PC-3 (cell line): ENCODE measurements around the gene CSTPP1. TPM values are rescaled to one million over a fixed set of nuclear protein-coding genes. Genes with fewer than 3 reads are reported as not detected.

Experiments used
- ATAC-seq: fragments of 200-7000 bp; cut with Tn5 transposase; 2 replicates; pipeline ENCODE4 v1.9.1; 2020; ENCODE audit warnings: mild to moderate bottlenecking, moderate library complexity
- BruUV-seq: library from RNA; stranded (reverse); fragments of 400-500 nt; replicated peaks from 2 replicates; lab custom pipeline; 2021; lab: Mats Ljungman, UMichigan
- CTCF ChIA-PET: fragments of 300-600 bp; sonication (Branson Sonifier 250); formaldehyde crosslinking; loops from one replicate; lab custom pipeline; 2022; ENCODE audit warnings: antibody characterized with exemption; lab: Charles Lee
- POLR2A ChIA-PET: fragments of 300-600 bp; sonication (Branson Sonifier 250); formaldehyde crosslinking; loops from one replicate; lab custom pipeline; 2022; ENCODE audit warnings: antibody characterized with exemption; ENCODE audit not compliant: unreplicated experiment; lab: Charles Lee
- DNase-seq: peaks from one replicate; pipeline ENCODE4 v3.0.0-alpha.2; 2015
- H2AFZ ChIP-seq: fragments of 300-600 bp; sonication (generic); 2 replicates; pipeline ENCODE4 v1.6.0; 2016; ENCODE audit warnings: antibody characterized with exemption, low read length
- H3F3A ChIP-seq: fragments of 300-600 bp; sonication (generic); one replicate; pipeline ENCODE4 v1.6.0; 2017; ENCODE audit warnings: antibody characterized with exemption, low read length, control low read depth, mild to moderate bottlenecking; ENCODE audit not compliant: unreplicated experiment
- H3K27ac ChIP-seq: fragments of 300-600 bp; sonication (generic); 2 replicates; pipeline ENCODE4 v1.5.1; 2016; ENCODE audit warnings: mild to moderate bottlenecking, low read length
- H3K27me3 ChIP-seq: fragments of 300-600 bp; sonication (generic); 2 replicates; pipeline ENCODE4 v1.6.1; 2016; ENCODE audit warnings: low read length, mixed read lengths
- H3K36me3 ChIP-seq: fragments of 300-600 bp; sonication (generic); 2 replicates; pipeline ENCODE4 v1.6.1; 2016; ENCODE audit warnings: low read depth, mixed run types, low read length, mixed read lengths
- H3K4me1 ChIP-seq: fragments of 300-600 bp; sonication (generic); 2 replicates; pipeline ENCODE4 v1.5.1; 2016; ENCODE audit warnings: low read length; ENCODE audit not compliant: insufficient read depth
- H3K4me2 ChIP-seq: fragments of 300-600 bp; sonication (generic); 2 replicates; pipeline ENCODE4 v1.6.0; 2016; ENCODE audit warnings: low read length
- H3K4me3 ChIP-seq: fragments of 300-600 bp; sonication (generic); 2 replicates; pipeline ENCODE4 v1.5.1; 2016; ENCODE audit warnings: mild to moderate bottlenecking, low read length, mixed read lengths
- H3K79me2 ChIP-seq: fragments of 300-600 bp; sonication (generic); 2 replicates; pipeline ENCODE4 v1.6.1; 2017; ENCODE audit warnings: low read length, mixed read lengths
- H3K9ac ChIP-seq: fragments of 300-600 bp; sonication (generic); 2 replicates; pipeline ENCODE4 v1.6.0; 2016; ENCODE audit warnings: mild to moderate bottlenecking, low read length
- H3K9me2 ChIP-seq: fragments of 300-600 bp; sonication (generic); replicated peaks from 2 replicates; pipeline ENCODE4 v1.6.1; 2016; ENCODE audit warnings: mixed run types, low read length, mixed read lengths
- H3K9me3 ChIP-seq: fragments of 300-600 bp; sonication (generic); 2 replicates; pipeline ENCODE4 v1.6.1; 2016; ENCODE audit warnings: low read length, mixed read lengths
- H4K20me1 ChIP-seq: fragments of 300-600 bp; sonication (generic); 2 replicates; pipeline ENCODE4 v1.6.1; 2016; ENCODE audit warnings: low read length, mixed read lengths
- CTCF ChIP-seq: fragments of 300-600 bp; sonication (generic); conservative IDR thresholded peaks from 2 replicates; pipeline ENCODE4 v1.5.1; 2017; ENCODE audit warnings: antibody characterized with exemption, low read depth, mild to moderate bottlenecking, low read length
- EZH2 ChIP-seq: fragments of 300-600 bp; sonication (generic); IDR thresholded peaks from one replicate; pipeline ENCODE4 v1.6.1; 2017; ENCODE audit warnings: antibody characterized with exemption, mild to moderate bottlenecking, low read length; ENCODE audit not compliant: unreplicated experiment
- EZH2phosphoT487 ChIP-seq: fragments of 300-600 bp; sonication (generic); IDR thresholded peaks from 2 replicates; pipeline ENCODE4 v1.6.1; 2018; ENCODE audit warnings: mild to moderate bottlenecking, antibody characterized with exemption, low read length, borderline replicate concordance
- intact Hi-C: fragments of 100-400 bp; cut with micrococcal nuclease; formaldehyde crosslinking; loops from 2 replicates; pipeline ENCODE4 v1.9.0; 2023
- total RNA-seq: library from RNA; depleted of rRNA; stranded (reverse); fragments of >200 nt; gene quantifications from 2 replicates; pipeline ENCODE4 v1.2.3, GENCODE V29; 2014

Gene CSTPP1
- total RNA-seq, 1 experiment from 2014 or later, result 21.7 TPM

GRCh38 chr11:47163193-47163592 lies 226.6 kb downstream of the CSTPP1 start:
- H3K9me3 ChIP-seq, result no peaks in the 10 kb centered on the region
- DNase-seq (no peak), ATAC-seq (no peak)
- H3K4me2 ChIP-seq, result no peak overlapping the region
- H4K20me1 ChIP-seq, result no peaks in the 10 kb centered on the region
- no peaks in the 10 kb centered on the region for H3K4me1 ChIP-seq
- ChIA-PET POLR2A (no interaction called here), CTCF (interaction anchor here (0.6 kb wide), 2 partner anchors 97 to 246 kb away, joined by 6 to 14 read pairs; no protein-coding TSS in a partner anchor)
- intact Hi-C loops, result no loop called here
- H2AFZ ChIP-seq, result no peak overlapping the region
- no peak overlapping the region for H3K27ac ChIP-seq
- no peak overlapping the region for H3K4me3 ChIP-seq
- no peaks in the 10 kb centered on the region for H3K9me2 ChIP-seq
- no peaks in the 10 kb centered on the region for H3F3A ChIP-seq
- H3K27me3 ChIP-seq, result no peaks in the 10 kb centered on the region
- no peak for TF ChIP-seq EZH2phosphoT487
- TF ChIP-seq EZH2, result no peak
- no peak for TF ChIP-seq CTCF
- H3K36me3 ChIP-seq, result peaks cover 19% of the 10 kb centered on the region; the same call in 1 of the 2 replicates
- BruUV-seq, result no TSS peak
- H3K9ac ChIP-seq, result no peak overlapping the region
- H3K79me2 ChIP-seq, result no peaks in the 10 kb centered on the region

- no peaks in the 10 kb centered on the region for H3K4me1 ChIP-seq
- BruUV-seq, result no TSS peak
- TF ChIP-seq CTCF, result no peak
- no peak for TF ChIP-seq EZH2
- no peak for TF ChIP-seq EZH2phosphoT487
- H3K27ac ChIP-seq, result no peak overlapping the region
- H3K27me3 ChIP-seq, result no peaks in the 10 kb centered on the region
- no peaks in the 10 kb centered on the region for H3K9me3 ChIP-seq
- H3K9me2 ChIP-seq, result no peaks in the 10 kb centered on the region
- intact Hi-C loops, result no loop called here
- no peak overlapping the region for H3K9ac ChIP-seq
- DNase-seq (no peak), ATAC-seq (no peak)
- ChIA-PET CTCF (no interaction called here), POLR2A (no interaction called here)
- no peaks in the 10 kb centered on the region for H3K79me2 ChIP-seq
- H3K4me3 ChIP-seq, result no peak overlapping the region
- no peaks in the 10 kb centered on the region for H3F3A ChIP-seq
- no peaks in the 10 kb centered on the region for H4K20me1 ChIP-seq
- H2AFZ ChIP-seq, result no peak overlapping the region
- no peak overlapping the region for H3K4me2 ChIP-seq
- peaks cover 23% of the 10 kb centered on the region; the same call in 1 of the 2 replicates for H3K36me3 ChIP-seq
Observed at GRCh38 chr11:47163898-47164297, 227.3 kb downstream of the CSTPP1 start.

GRCh38 chr11:47164321-47164720 lies 227.8 kb downstream of the CSTPP1 start:
- no peak for DNase-seq
- no peak overlapping the region for H3K27ac ChIP-seq
- no peak overlapping the region for H3K9ac ChIP-seq
- peaks cover 23% of the 10 kb centered on the region; the same call in 1 of the 2 replicates for H3K36me3 ChIP-seq
- no peaks in the 10 kb centered on the region for H3K9me3 ChIP-seq
- no peak overlapping the region for H3K4me3 ChIP-seq
- no peak overlapping the region for H3K4me2 ChIP-seq
- CTCF ChIA-PET, result no interaction called here
- TF ChIP-seq CTCF (no peak), EZH2phosphoT487 (no peak), EZH2 (no peak)
- no peaks in the 10 kb centered on the region for H3K9me2 ChIP-seq
- H3K79me2 ChIP-seq, result no peaks in the 10 kb centered on the region
- POLR2A ChIA-PET, result no interaction called here
- H3K4me1 ChIP-seq, result no peaks in the 10 kb centered on the region
- H4K20me1 ChIP-seq, result no peaks in the 10 kb centered on the region
- BruUV-seq, result no TSS peak
- intact Hi-C loops, result no loop called here
- H3K27me3 ChIP-seq, result no peaks in the 10 kb centered on the region
- H2AFZ ChIP-seq, result no peak overlapping the region
- H3F3A ChIP-seq, result no peaks in the 10 kb centered on the region
- no peak for ATAC-seq
